K562 (cell line): ENCODE data around the gene UHMK1. TPM values are rescaled to one million over a fixed set of nuclear protein-coding genes. Genes with fewer than 3 reads are reported as not detected.

Source experiments
- ATF4 ChIP-seq: fragments of 450-650 bp; formaldehyde crosslinking; IDR thresholded peaks from 2 replicates; pipeline ENCODE4 v1.4.0; 2022; ENCODE audit warnings: mild to moderate bottlenecking, moderate library complexity
- CBX2 ChIP-seq: fragments of 200-600 bp; sonication (generic); IDR thresholded peaks from one replicate; pipeline ENCODE4 v1.6.1; 2012; ENCODE audit warnings: mild to moderate bottlenecking, low read length, inconsistent platforms; ENCODE audit not compliant: insufficient read depth, poor library complexity, severe bottlenecking
- CSDE1 ChIP-seq, 2 experiments: fragments of 450-650 bp; IDR thresholded peaks; 2 replicates each; pipeline ENCODE4 v1.6.1; 2016; ENCODE audit warnings: mild to moderate bottlenecking in 1 of 2
- CTCF ChIP-seq, 3 experiments: IDR thresholded peaks in 2 of 3; conservative IDR thresholded peaks in 1 of 3; 2 replicates each; pipeline ENCODE4 v1.5.1; 2011 to 2012; ENCODE audit warnings: low read length in 3 of 3, mild to moderate bottlenecking in 3 of 3, control low read depth in 2 of 3, improper control_type of control experiment in 1 of 3, inconsistent platforms in 1 of 3, low read depth in 1 of 3, mixed read lengths in 1 of 3, moderate library complexity in 1 of 3; ENCODE audit not compliant: insufficient read depth in 2 of 3
- E2F1 ChIP-seq: sonication (generic); formaldehyde crosslinking; IDR thresholded peaks from 2 replicates; pipeline ENCODE4 v1.8.1; 2023; ENCODE audit warnings: mild to moderate bottlenecking, missing genetic modification reagents, moderate library complexity
- FOXJ3 ChIP-seq: sonication (generic); formaldehyde crosslinking; IDR thresholded peaks from 2 replicates; pipeline ENCODE4 v1.4.0; 2020; ENCODE audit warnings: mild to moderate bottlenecking, missing genetic modification reagents
- HMGN3 ChIP-seq: IDR thresholded peaks from 2 replicates; pipeline ENCODE4 v1.6.1; 2011; ENCODE audit warnings: borderline replicate concordance, low read depth, mild to moderate bottlenecking, mixed read lengths, low read length; ENCODE audit not compliant: insufficient read length; ENCODE audit errors: extremely low read depth
- POLR2A ChIP-seq: fragments of 450-650 bp; conservative IDR thresholded peaks from 2 replicates; pipeline ENCODE4 v1.6.1; 2016
- SNRNP70 ChIP-seq: fragments of 200-400 bp; formaldehyde crosslinking; optimal IDR thresholded peaks from 2 replicates; pipeline ENCODE3; 2017; ENCODE audit warnings: low read depth, low read length
- THAP7 ChIP-seq: fragments of 250-450 bp; sonication (Bioruptor Pico); IDR thresholded peaks from 2 replicates; pipeline ENCODE4 v1.5.0; 2021
- UBTF ChIP-seq, 2 experiments: IDR thresholded peaks; 2 replicates each; pipeline ENCODE4 v1.6.1; 2012; ENCODE audit warnings: improper control_type of control experiment in 2 of 2, low read depth in 2 of 2, low read length in 2 of 2, borderline replicate concordance in 1 of 2
- USF2 ChIP-seq: sonication (generic); formaldehyde crosslinking; IDR thresholded peaks from 2 replicates; pipeline ENCODE4 v1.5.0; 2020; ENCODE audit warnings: missing genetic modification reagents
- polyA plus RNA-seq, 8 experiments: library from polyadenylated mRNA; depleted of rRNA in 4 of 8; stranded (reverse) in 5 of 8; unstranded in 3 of 8; fragments of >200 nt; fragmentation: Nextera tagmentation in 2 of 8; fragmentation: Illumina TruSeq in 1 of 8; extraction: Ambion mirVana in 2 of 8; extraction: Trizol in 1 of 8; gene quantifications; 2 replicates each; pipeline versions ENCODE4 v1.2.1 to v1.2.3, GENCODE V29; 2011 to 2014; ENCODE audit warnings: inconsistent platforms in 1 of 8, missing spikeins in 1 of 8
- total RNA-seq, 7 experiments: library from RNA; depleted of rRNA in 6 of 7; stranded (reverse); fragments of >200 nt in 6 of 7; fragmentation: Illumina TruSeq in 2 of 7; extraction: Trizol in 2 of 7; gene quantifications; 2 replicates each; pipeline versions ENCODE4 v1.2.1 to v1.2.3, GENCODE V29; 2011 to 2021; ENCODE audit warnings: low replicate concordance in 1 of 7

Gene UHMK1
- total and polyA plus RNA-seq, 9 of the 15 experiments (the other 6 are each of a cell fraction or from before 2014, with no cell fraction given): 13.1 to 72.4 (median 38.3) TPM

GRCh38 chr1:162564762-162565218 lies 67.2 kb downstream of the UHMK1 start (continued):
- TF ChIP-seq ATF4 (CRISPR knock-in tag) (no peak), CSDE1 (IDR thresholded peaks at IDR 0.05) (no peak), UBTF (IDR thresholded peaks at IDR 0.05; ENCODE audit: borderline replicate concordance in 1 of 2, low read depth in 2 of 2, low read length in 2 of 2) (no peak), USF2 (CRISPR knock-in tag) (no peak), CBX2 (no peak), THAP7 (CRISPR knock-in tag) (no peak), POLR2A (no peak; the same call in 1 of the 2 replicates), HMGN3 (no peak), SNRNP70 (no peak), FOXJ3 (no peak), E2F1 (CRISPR knock-in tag) (no peak), CTCF (IDR thresholded peaks at IDR 0.05 in 2 of 3, conservative IDR thresholded peaks at IDR 0.05 in 1 of 3; ENCODE audit: insufficient read depth in 2 of 3, low read depth in 1 of 3, low read length in 3 of 3) (no peak)
